ENCODE measurements around the gene ADAMTS17. TPM values are rescaled to one million over a fixed set of nuclear protein-coding genes. Genes with fewer than 3 reads are reported as not detected.

Gene ADAMTS17
- total and polyA plus RNA-seq, 2 experiments from 2014 or later: 3.7 to 4.4 TPM

DNA sequence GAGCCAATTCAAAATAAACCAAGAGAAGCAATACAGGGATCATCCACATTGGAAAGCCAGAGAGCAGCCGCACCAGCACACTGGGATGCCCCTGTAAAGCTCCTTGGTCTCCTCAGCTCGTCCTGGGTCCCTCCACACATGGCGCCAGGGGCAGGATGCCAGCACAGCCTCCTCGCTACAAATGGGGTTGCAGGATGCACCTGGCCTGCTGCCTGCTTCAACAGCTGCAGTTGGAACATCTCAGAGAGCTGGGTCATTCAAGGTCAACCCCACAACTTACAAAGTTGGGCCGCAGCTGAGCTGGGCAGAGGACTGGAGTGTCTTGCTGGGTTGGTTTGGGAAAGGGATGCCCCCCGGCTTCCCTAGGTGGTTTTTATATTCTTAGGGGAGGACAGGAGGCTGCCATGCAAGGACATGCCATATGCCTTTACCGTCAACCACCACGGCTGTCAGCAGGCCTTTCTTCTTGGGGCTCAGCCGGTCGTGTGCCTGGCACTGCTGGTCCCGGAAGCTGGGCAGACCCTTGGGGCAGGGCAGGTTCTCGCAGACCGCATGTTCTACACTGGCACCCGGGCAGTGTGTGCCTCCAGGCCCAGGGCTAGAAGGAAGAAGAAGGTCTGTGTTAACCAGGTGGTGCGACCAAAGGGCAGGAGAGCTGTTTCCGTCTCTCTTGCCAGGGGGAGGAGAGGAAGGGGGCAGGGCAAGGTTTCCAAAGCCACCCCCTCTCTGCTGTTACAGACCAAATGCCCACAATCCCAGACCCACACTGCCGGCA lies 225.2 kb downstream of the ADAMTS17 start:
- 95% methylated on average over 17 of the region's 17 CpGs for WGBS (ENCODE audit: low lambda C conversion rate, missing lambda C conversion rate)
- Histone ChIP-seq H3K36me3 (replicated peaks; ENCODE audit: insufficient read depth, low read depth) (no peaks in the 10 kb centered on the region), H2AFZ (no peak overlapping the region), H3K4me3 (no peak overlapping the region), H3K4me2 (no peak overlapping the region), H3K27ac (no peak overlapping the region), H4K20me1 (ENCODE audit: insufficient read depth, poor library complexity, severe bottlenecking) (no peaks in the 10 kb centered on the region), H3K27me3 (no peaks in the 10 kb centered on the region), H3K9me3 (ENCODE audit: low read depth) (no peaks in the 10 kb centered on the region), H3K79me2 (no peaks in the 10 kb centered on the region), H3K9me2 (replicated peaks; ENCODE audit: insufficient read depth) (no peaks in the 10 kb centered on the region), H3K4me1 (ENCODE audit: insufficient read depth) (peaks cover 9% of the 10 kb centered on the region)
- TF ChIP-seq, protein P1, sequence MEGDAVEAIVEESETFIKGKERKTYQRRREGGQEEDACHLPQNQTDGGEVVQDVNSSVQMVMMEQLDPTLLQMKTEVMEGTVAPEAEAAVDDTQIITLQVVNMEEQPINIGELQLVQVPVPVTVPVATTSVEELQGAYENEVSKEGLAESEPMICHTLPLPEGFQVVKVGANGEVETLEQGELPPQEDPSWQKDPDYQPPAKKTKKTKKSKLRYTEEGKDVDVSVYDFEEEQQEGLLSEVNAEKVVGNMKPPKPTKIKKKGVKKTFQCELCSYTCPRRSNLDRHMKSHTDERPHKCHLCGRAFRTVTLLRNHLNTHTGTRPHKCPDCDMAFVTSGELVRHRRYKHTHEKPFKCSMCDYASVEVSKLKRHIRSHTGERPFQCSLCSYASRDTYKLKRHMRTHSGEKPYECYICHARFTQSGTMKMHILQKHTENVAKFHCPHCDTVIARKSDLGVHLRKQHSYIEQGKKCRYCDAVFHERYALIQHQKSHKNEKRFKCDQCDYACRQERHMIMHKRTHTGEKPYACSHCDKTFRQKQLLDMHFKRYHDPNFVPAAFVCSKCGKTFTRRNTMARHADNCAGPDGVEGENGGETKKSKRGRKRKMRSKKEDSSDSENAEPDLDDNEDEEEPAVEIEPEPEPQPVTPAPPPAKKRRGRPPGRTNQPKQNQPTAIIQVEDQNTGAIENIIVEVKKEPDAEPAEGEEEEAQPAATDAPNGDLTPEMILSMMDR (IDR thresholded peaks at IDR 0.05; ENCODE audit: poor library complexity): no peak
- no peak for DNase-seq (ENCODE audit: low spot score)

DNA sequence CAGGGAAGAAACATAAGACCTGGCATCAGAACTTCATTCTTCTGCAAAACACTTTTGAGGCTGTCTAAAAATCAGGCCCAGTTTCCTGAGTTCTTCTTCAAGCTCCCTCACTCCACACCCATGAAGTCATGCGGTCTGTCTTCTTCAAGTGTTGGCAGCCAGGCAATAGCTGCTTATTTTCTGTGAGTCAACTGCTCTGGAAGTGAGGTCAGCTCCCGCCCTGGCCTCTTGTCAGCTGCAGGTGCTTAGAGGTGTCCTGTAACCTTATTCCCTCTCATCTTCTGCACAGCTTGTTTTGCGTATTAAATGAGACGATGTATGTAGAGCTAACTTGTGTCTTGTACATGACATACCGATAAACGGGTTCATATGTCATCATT lies 226.1 kb downstream of the ADAMTS17 start:
- WGBS (ENCODE audit: low lambda C conversion rate, missing lambda C conversion rate): 94% methylated on average over 6 of the region's 6 CpGs
- H3K36me3 ChIP-seq (replicated peaks; ENCODE audit: insufficient read depth, low read depth): no peaks in the 10 kb centered on the region
- H3K9me3 ChIP-seq (ENCODE audit: low read depth): no peaks in the 10 kb centered on the region
- no peak overlapping the region for H3K4me3 ChIP-seq
- no peak overlapping the region for H2AFZ ChIP-seq
- no peak overlapping the region for H3K27ac ChIP-seq
- H4K20me1 ChIP-seq (ENCODE audit: insufficient read depth, poor library complexity, severe bottlenecking): no peaks in the 10 kb centered on the region
- H3K27me3 ChIP-seq: no peaks in the 10 kb centered on the region
- no peaks in the 10 kb centered on the region for H3K79me2 ChIP-seq
- TF ChIP-seq EZH2phosphoT487 (IDR thresholded peaks at IDR 0.05; ENCODE audit: low read depth, severe bottlenecking, unreplicated experiment) (no peak), EZH2 (IDR thresholded peaks at IDR 0.05; ENCODE audit: borderline replicate concordance) (no peak)
- TF ChIP-seq, protein P1 (IDR thresholded peaks at IDR 0.05; ENCODE audit: poor library complexity): no peak
- no peak overlapping the region for H3K4me2 ChIP-seq
- no peaks in the 10 kb centered on the region for H3K9me2 ChIP-seq (replicated peaks; ENCODE audit: insufficient read depth)
- no peak for DNase-seq (ENCODE audit: low spot score)
- peaks cover 16% of the 10 kb centered on the region for H3K4me1 ChIP-seq (ENCODE audit: insufficient read depth)

DNA sequence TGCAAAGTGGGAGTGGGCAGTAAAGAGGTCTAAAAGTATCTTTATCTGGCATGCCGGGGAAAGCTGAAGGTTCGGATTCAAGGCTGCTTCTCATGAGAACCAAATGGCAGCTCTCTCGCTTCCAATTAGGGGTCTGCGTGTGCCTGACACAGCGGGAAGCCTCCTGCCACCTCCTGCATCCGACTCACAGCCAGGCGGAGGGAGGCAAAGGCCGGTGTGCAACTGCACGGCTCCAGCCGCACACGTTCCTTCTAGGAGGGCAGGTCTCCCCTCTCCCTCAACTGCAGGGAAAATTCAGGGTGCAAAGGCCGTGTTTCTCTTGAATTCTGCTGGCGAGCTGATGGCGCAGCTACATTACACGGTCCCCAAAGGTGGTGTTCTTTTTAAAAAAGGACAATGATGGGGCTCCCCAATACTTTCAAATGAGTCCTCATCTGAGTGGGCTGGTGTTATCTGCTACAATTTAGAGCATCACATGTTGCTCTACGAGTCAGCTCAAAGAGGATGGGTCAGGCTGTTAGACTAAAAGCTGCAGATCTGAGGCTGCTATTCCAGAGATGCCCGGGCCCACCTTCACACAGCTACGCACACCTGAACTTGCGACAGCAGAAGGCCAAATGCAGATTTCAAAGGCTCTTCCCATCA lies 226.6 kb downstream of the ADAMTS17 start:
- no peaks in the 10 kb centered on the region for H4K20me1 ChIP-seq (ENCODE audit: insufficient read depth, poor library complexity, severe bottlenecking)
- DNase-seq (ENCODE audit: low spot score): no peak
- H3K9me2 ChIP-seq (replicated peaks; ENCODE audit: insufficient read depth): no peaks in the 10 kb centered on the region
- WGBS (ENCODE audit: low lambda C conversion rate, missing lambda C conversion rate): 89% methylated on average over 19 of the region's 19 CpGs
- no peaks in the 10 kb centered on the region for H3K27me3 ChIP-seq
- no peaks in the 10 kb centered on the region for H3K9me3 ChIP-seq (ENCODE audit: low read depth)
- H3K27ac ChIP-seq: no peak overlapping the region
- no peaks in the 10 kb centered on the region for H3K79me2 ChIP-seq
- no peak overlapping the region for H3K4me3 ChIP-seq
- peak overlapping the region; percentile 43 for H3K4me2 ChIP-seq
- no peak overlapping the region for H2AFZ ChIP-seq
- H3K4me1 ChIP-seq (ENCODE audit: insufficient read depth): peaks cover 17% of the 10 kb centered on the region
- no peaks in the 10 kb centered on the region for H3K36me3 ChIP-seq (replicated peaks; ENCODE audit: insufficient read depth, low read depth)
- TF ChIP-seq EZH2 (IDR thresholded peaks at IDR 0.05; ENCODE audit: borderline replicate concordance): no peak
- no peak for TF ChIP-seq EZH2phosphoT487 (IDR thresholded peaks at IDR 0.05; ENCODE audit: low read depth, severe bottlenecking, unreplicated experiment)
- TF ChIP-seq, protein P1 (IDR thresholded peaks at IDR 0.05; ENCODE audit: poor library complexity): no peak

All from hepatocyte (in vitro differentiated cells).